GM10266 (cell line): ENCODE data around the gene LYVE1.

Experiments used
- DNase-seq: peaks from one replicate; pipeline ENCODE4 v3.0.0; 2012; ENCODE audit errors: extremely low spot score
- TF ChIP-seq, protein P1 (sequence below): IDR thresholded peaks from 2 replicates; pipeline ENCODE4 v1.5.1; 2012; ENCODE audit warnings: mild to moderate bottlenecking, low read depth; ENCODE audit not compliant: control insufficient read depth, insufficient read depth; ENCODE audit errors: missing control alignments

The LYVE1 gene

DNA sequence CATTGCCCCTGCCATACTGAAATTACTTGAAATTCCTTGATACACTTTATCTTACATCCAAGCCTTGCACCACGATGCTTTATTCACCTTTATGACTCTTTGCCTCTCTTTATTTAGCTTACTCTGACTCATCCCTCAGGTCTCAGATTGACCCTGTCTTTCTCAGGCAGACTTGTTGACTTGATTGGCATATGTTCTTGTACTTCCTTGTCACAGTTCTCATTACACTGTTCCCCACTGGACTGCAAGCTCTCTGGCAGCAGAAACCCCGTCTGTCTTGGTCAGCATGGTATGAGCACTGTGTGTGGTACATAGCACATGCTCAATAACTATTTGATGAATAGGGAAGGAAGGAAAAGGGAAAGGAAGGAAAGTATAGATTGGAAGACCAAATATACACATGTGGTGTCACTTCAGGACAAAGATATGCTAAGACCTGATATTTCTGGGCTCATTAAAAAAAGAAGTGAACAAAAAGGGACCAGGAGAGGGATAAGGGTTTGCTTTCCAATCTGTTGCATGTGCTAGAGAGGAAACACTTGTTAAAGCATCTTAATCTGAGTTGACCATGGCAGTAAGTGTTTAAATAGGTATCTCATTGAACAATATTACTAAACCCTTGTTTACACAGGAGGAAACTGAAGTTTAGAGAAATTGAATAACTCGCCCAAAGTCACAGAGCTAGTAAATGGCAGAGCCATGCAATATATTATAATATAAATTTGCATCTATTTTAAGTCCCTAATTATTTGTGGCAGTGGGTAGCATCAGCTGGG lies 7.2 kb downstream of the LYVE1 start:
- TF ChIP-seq, protein P1, sequence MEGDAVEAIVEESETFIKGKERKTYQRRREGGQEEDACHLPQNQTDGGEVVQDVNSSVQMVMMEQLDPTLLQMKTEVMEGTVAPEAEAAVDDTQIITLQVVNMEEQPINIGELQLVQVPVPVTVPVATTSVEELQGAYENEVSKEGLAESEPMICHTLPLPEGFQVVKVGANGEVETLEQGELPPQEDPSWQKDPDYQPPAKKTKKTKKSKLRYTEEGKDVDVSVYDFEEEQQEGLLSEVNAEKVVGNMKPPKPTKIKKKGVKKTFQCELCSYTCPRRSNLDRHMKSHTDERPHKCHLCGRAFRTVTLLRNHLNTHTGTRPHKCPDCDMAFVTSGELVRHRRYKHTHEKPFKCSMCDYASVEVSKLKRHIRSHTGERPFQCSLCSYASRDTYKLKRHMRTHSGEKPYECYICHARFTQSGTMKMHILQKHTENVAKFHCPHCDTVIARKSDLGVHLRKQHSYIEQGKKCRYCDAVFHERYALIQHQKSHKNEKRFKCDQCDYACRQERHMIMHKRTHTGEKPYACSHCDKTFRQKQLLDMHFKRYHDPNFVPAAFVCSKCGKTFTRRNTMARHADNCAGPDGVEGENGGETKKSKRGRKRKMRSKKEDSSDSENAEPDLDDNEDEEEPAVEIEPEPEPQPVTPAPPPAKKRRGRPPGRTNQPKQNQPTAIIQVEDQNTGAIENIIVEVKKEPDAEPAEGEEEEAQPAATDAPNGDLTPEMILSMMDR, result no peak
- DNase-seq, result no peak

DNA sequence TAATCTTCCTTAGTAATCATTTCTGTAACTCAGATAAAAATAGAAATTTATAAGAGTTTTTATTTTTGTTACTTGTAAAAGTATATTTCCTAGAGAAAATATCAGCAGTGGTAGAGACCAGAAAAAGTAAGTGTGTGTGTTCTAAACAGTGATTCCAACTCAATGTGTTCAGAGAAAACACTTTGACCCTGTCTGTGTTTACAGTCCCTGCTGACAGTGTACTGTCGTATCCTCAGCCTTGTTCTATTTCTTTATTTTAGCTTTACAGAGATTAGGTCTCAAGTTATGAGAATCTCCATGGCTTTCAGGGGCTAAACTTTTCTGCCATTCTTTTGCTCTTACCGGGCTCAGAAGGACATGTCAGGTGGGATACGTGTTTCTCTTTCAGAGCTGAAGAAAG lies 10.2 kb downstream of the LYVE1 start:
- TF ChIP-seq, protein P1, result no peak
- no peak for DNase-seq

DNA sequence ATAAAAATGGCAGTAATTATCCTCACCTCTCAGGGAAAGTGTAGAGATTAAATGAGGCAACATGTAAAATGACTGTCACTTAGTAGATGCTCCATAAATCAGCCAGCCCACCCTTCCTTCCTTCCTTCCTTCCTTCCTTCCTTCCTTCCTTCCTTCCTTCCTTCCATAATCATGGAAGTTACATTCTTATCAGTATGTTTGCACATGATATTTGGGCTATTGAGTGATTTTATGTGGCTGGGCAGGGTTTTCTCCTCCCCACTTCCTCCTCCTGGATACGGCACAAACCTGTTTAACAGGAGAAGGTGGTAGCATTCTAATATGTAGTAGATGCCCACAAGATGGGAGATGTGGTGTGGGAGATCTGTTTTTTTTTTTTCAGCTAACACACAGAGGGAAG lies 11.9 kb downstream of the LYVE1 start:
- TF ChIP-seq, protein P1, result no peak
- no peak for DNase-seq

- TF ChIP-seq, protein P1, result no peak
- DNase-seq, result no peak
These were observed 16.6 kb downstream of the LYVE1 start for GRCh38 chr11:10551845-10552352.

DNA sequence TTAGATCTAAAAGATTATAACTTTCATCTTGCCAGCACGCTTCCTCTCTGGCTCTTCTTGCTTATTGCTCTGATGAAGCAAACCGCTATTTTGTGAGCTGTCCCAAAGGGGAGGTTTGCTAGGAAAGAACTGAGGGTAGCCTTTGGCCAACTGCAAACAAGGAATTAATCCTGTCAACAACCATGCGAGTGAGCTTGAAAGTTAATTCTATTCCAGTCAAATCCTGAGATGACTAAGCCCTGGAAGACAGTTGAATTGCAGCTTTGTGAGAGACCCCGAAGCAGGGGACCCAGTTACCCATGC lies 17.2 kb downstream of the LYVE1 start:
- TF ChIP-seq, protein P1, result no peak
- no peak for DNase-seq

DNA sequence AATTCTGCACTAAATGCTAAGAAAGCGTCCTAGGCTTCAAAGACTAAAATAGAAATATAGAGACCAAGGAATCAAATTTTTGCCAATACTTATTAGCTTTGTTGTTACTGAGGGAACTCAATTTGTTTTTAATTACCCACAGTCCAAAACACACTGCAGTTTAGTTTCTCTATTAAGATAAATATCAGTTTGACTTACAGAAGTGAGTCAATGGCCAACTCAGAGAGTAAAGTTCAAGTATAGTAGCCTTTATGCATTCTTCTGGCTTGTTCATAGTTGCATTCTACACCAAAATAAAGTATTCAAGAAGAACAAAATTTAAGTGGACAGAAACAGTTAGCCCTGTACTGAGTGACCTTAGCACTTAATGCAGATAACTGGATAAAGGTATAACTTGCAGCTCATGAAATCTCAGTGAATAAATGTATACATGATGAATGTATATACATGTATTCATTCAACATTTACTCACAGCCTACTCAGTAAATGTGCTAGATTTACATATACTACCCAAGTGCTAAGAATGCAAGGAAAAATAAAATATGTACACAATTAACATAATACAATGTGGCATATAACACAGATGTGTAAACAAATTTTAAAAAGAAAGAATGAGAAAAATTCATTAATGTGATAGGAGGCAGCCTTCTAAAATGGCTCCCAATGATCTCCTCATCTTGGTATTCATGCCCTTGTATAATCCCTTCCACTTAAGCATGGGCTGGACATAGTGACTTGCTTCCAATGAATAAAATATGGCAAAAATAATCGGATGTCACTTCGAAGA lies 17.8 kb downstream of the LYVE1 start:
- TF ChIP-seq, protein P1, result no peak
- no peak for DNase-seq
